HEK293T (cell line): Measurements from ENCODE around the gene CERS3.

Experiments
- HDGF ChIP-seq: fragments of 450-650 bp; IDR thresholded peaks from 2 replicates; pipeline ENCODE4 v1.6.1; 2017; ENCODE audit warnings: antibody characterized with exemption, borderline replicate concordance
- NFRKB ChIP-seq: fragments of 450-650 bp; IDR thresholded peaks from 2 replicates; pipeline ENCODE4 v1.6.1; 2016; ENCODE audit warnings: mild to moderate bottlenecking, moderate library complexity

GRCh38 chr15:100484443-100484842 lies 44.3 kb downstream of the CERS3 start:
- no peak for TF ChIP-seq HDGF
- no peak for TF ChIP-seq NFRKB
